HEK293 (cell line): ENCODE results near the gene PBXIP1.

Source experiments
- GLIS1 ChIP-seq: fragments of 450-650 bp; formaldehyde crosslinking; IDR thresholded peaks from 2 replicates; pipeline ENCODE4 v1.5.1; 2016; ENCODE audit warnings: missing biosample characterization, missing genetic modification characterization
- KLF16 ChIP-seq: fragments of 450-650 bp; formaldehyde crosslinking; IDR thresholded peaks from 2 replicates; pipeline ENCODE4 v1.5.1; 2017; ENCODE audit warnings: missing biosample characterization, missing genetic modification characterization
- MEIS1 ChIP-seq: sonication (generic); formaldehyde crosslinking; IDR thresholded peaks from 2 replicates; pipeline ENCODE4 v1.8.1; 2022; ENCODE audit warnings: missing genetic modification reagents, mild to moderate bottlenecking, borderline replicate concordance
- TCF7L2 ChIP-seq: IDR thresholded peaks from 2 replicates; pipeline ENCODE4 v1.6.1; 2011; ENCODE audit warnings: low read depth, mild to moderate bottlenecking, inconsistent platforms, low read length, moderate library complexity, borderline replicate concordance
- ZBTB1 ChIP-seq: fragments of 450-650 bp; formaldehyde crosslinking; IDR thresholded peaks from 2 replicates; pipeline ENCODE4 v1.5.1; 2016; ENCODE audit warnings: missing biosample characterization, missing genetic modification characterization
- ZBTB17 ChIP-seq: fragments of 450-650 bp; formaldehyde crosslinking; IDR thresholded peaks from 2 replicates; pipeline ENCODE4 v1.5.1; 2016; ENCODE audit warnings: missing biosample characterization, missing genetic modification characterization
- ZNF274 ChIP-seq, 2 experiments: fragments of 200-500 bp in 1 of 2; fragments of 450-650 bp in 1 of 2; sonication (Bioruptor generic) in 1 of 2; formaldehyde crosslinking in 1 of 2; IDR thresholded peaks; 2 replicates each; pipeline versions ENCODE4 v1.5.1 to v1.6.1; 2014 to 2016; ENCODE audit warnings: borderline replicate concordance in 1 of 2, inconsistent platforms in 1 of 2, low read length in 1 of 2, missing biosample characterization in 1 of 2, missing genetic modification characterization in 1 of 2
- ZNF529 ChIP-seq: fragments of 450-650 bp; formaldehyde crosslinking; IDR thresholded peaks from 2 replicates; pipeline ENCODE4 v1.5.1; 2017; ENCODE audit warnings: missing genetic modification characterization, missing biosample characterization; ENCODE audit not compliant: insufficient replicate concordance
- ZNF654 ChIP-seq: fragments of 450-650 bp; formaldehyde crosslinking; IDR thresholded peaks from 2 replicates; pipeline ENCODE4 v1.5.1; 2016; ENCODE audit warnings: low read depth, missing biosample characterization, missing genetic modification characterization
- ZNF768 ChIP-seq: fragments of 450-650 bp; formaldehyde crosslinking; IDR thresholded peaks from 2 replicates; pipeline ENCODE4 v1.5.1; 2018; ENCODE audit warnings: missing biosample characterization, mild to moderate bottlenecking, missing genetic modification characterization
- TF ChIP-seq, protein P1 (sequence below): fragments of 450-650 bp; formaldehyde crosslinking; IDR thresholded peaks from 2 replicates; pipeline ENCODE4 v1.5.1; 2016; ENCODE audit warnings: missing biosample characterization, missing genetic modification characterization
- TF ChIP-seq, protein P2 (sequence below): fragments of 450-650 bp; formaldehyde crosslinking; IDR thresholded peaks from 2 replicates; pipeline ENCODE4 v1.5.1; 2016; ENCODE audit warnings: missing biosample characterization, missing genetic modification characterization, low read depth
- TF ChIP-seq, protein P3 (sequence below): fragments of 450-650 bp; IDR thresholded peaks from 2 replicates; pipeline ENCODE4 v1.5.1; 2018; ENCODE audit warnings: missing biosample characterization, missing genetic modification characterization

DNA sequence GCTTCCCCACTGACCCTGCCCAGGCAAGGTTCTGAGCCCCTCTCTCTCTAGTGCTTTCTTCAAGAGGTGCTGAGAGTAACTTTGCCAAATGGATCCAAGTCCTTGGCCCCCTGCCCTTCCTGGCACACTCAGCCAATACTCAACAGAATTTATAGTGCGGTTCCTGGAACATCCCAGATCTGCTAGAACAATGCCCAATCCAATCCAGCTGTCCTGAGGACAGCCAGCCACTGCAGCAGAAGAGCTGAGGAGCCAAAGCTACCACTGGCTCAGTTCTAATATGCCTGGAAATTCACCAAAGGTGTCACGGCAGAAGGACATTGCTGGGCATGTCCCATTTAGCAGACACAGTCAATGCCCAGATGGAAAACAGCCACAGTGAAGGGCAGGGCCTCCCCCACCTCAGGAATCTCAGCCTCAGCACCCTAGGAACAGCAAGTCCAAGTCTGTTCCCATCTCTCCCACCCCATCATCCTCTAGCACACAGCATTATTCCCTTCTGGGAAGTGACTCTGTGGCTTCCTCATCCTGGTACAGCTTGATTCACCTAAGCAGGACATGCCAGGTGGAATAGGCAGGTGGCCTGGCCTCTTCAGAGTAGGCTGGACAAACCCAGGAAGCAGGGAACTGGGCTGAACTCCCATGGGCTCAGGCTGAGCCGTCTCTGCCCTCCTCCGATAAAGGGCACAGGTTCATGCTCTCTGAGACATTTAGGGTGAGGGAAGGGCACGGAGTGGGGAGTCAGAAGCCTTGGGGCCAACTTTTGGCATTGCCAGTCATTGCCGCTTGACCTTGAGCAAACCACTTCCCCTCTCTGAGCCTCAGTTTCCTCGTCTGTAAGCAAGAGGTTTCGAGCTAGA is 44.0 kb downstream of the PBXIP1 start:
- TF ChIP-seq ZBTB1 (tag by site-specific recombination) = no peak
- TF ChIP-seq ZNF768 (tag by site-specific recombination) = no peak
- TF ChIP-seq, protein P1, sequence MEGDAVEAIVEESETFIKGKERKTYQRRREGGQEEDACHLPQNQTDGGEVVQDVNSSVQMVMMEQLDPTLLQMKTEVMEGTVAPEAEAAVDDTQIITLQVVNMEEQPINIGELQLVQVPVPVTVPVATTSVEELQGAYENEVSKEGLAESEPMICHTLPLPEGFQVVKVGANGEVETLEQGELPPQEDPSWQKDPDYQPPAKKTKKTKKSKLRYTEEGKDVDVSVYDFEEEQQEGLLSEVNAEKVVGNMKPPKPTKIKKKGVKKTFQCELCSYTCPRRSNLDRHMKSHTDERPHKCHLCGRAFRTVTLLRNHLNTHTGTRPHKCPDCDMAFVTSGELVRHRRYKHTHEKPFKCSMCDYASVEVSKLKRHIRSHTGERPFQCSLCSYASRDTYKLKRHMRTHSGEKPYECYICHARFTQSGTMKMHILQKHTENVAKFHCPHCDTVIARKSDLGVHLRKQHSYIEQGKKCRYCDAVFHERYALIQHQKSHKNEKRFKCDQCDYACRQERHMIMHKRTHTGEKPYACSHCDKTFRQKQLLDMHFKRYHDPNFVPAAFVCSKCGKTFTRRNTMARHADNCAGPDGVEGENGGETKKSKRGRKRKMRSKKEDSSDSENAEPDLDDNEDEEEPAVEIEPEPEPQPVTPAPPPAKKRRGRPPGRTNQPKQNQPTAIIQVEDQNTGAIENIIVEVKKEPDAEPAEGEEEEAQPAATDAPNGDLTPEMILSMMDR = no peak
- TF ChIP-seq TCF7L2 = no peak
- TF ChIP-seq, protein P2, sequence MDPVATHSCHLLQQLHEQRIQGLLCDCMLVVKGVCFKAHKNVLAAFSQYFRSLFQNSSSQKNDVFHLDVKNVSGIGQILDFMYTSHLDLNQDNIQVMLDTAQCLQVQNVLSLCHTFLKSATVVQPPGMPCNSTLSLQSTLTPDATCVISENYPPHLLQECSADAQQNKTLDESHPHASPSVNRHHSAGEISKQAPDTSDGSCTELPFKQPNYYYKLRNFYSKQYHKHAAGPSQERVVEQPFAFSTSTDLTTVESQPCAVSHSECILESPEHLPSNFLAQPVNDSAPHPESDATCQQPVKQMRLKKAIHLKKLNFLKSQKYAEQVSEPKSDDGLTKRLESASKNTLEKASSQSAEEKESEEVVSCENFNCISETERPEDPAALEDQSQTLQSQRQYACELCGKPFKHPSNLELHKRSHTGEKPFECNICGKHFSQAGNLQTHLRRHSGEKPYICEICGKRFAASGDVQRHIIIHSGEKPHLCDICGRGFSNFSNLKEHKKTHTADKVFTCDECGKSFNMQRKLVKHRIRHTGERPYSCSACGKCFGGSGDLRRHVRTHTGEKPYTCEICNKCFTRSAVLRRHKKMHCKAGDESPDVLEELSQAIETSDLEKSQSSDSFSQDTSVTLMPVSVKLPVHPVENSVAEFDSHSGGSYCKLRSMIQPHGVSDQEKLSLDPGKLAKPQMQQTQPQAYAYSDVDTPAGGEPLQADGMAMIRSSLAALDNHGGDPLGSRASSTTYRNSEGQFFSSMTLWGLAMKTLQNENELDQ (tag by site-specific recombination) = no peak
- no peak for TF ChIP-seq ZNF529 (tag by site-specific recombination)
- TF ChIP-seq ZNF274 (IDR thresholded peaks at IDR 0.05; ENCODE audit: low read length) = no peak
- no peak for TF ChIP-seq ZNF274 (tag by site-specific recombination; IDR thresholded peaks at IDR 0.05; ENCODE audit: borderline replicate concordance)
- TF ChIP-seq, protein P3, sequence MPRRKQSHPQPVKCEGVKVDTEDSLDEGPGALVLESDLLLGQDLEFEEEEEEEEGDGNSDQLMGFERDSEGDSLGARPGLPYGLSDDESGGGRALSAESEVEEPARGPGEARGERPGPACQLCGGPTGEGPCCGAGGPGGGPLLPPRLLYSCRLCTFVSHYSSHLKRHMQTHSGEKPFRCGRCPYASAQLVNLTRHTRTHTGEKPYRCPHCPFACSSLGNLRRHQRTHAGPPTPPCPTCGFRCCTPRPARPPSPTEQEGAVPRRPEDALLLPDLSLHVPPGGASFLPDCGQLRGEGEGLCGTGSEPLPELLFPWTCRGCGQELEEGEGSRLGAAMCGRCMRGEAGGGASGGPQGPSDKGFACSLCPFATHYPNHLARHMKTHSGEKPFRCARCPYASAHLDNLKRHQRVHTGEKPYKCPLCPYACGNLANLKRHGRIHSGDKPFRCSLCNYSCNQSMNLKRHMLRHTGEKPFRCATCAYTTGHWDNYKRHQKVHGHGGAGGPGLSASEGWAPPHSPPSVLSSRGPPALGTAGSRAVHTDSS (tag by site-specific recombination) = no peak
- TF ChIP-seq ZBTB17 (tag by site-specific recombination) = no peak
- TF ChIP-seq GLIS1 = no peak
- no peak for TF ChIP-seq MEIS1 (CRISPR knock-in tag)
- no peak for TF ChIP-seq KLF16 (tag by site-specific recombination)
- TF ChIP-seq ZNF654 (tag by site-specific recombination) = no peak
